Stimulated activated CD4-positive, alpha-beta T cell treated with anti-CD3 and anti-CD28 coated beads, Interleukin-2, amount 100 ng/mL, for 24 hours (primary cell): Measurements from ENCODE around the gene RYR1.

ENCODE experiments used
- DNase-seq, 2 donors: peaks; one replicate each; pipeline ENCODE4 v3.0.0-alpha.2; 2020

The RYR1 gene

GRCh38 chr19:38429055-38429810 lies 4.3 kb upstream of the RYR1 start:
- peak; percentile 43 to 47 for DNase-seq

GRCh38 chr19:38429811-38430156 lies 3.7 kb upstream of the RYR1 start:
- no peak for DNase-seq

- no peak for DNase-seq
These were observed 2.6 kb upstream of the RYR1 start for GRCh38 chr19:38430931-38431330.

GRCh38 chr19:38434549-38435051 lies 1.1 kb downstream of the RYR1 start:
- DNase-seq: no peak

GRCh38 chr19:38437295-38437694 lies 3.8 kb downstream of the RYR1 start:
- no peak for DNase-seq

- no peak for DNase-seq
These were observed 4.4 kb downstream of the RYR1 start for GRCh38 chr19:38437917-38438316.

- no peak for DNase-seq
These were observed 7.1 kb downstream of the RYR1 start for GRCh38 chr19:38440592-38440991.

GRCh38 chr19:38441657-38442348 lies 8.3 kb downstream of the RYR1 start:
- DNase-seq: no peak

- DNase-seq: no peak
These were observed 9.2 kb downstream of the RYR1 start for GRCh38 chr19:38442736-38443135.

- no peak for DNase-seq
These were observed 10.0 kb downstream of the RYR1 start for GRCh38 chr19:38443458-38443999.

- DNase-seq: no peak
These were observed 10.5 kb downstream of the RYR1 start for GRCh38 chr19:38444026-38444425.

- DNase-seq: no peak
These were observed 11.9 kb downstream of the RYR1 start for GRCh38 chr19:38445362-38445761.

GRCh38 chr19:38448225-38448624 lies 14.7 kb downstream of the RYR1 start:
- DNase-seq: no peak

- no peak for DNase-seq
These were observed 16.0 kb downstream of the RYR1 start for GRCh38 chr19:38449518-38449917.

- no peak for DNase-seq
These were observed 17.5 kb downstream of the RYR1 start for GRCh38 chr19:38451036-38451435.

- no peak for DNase-seq
These were observed 18.1 kb downstream of the RYR1 start for GRCh38 chr19:38451629-38452028.

GRCh38 chr19:38452430-38453366 lies 19.2 kb downstream of the RYR1 start:
- DNase-seq: peak in 1 of 2 donors; percentile 47

GRCh38 chr19:38453596-38453995 lies 20.1 kb downstream of the RYR1 start:
- no peak for DNase-seq

- no peak for DNase-seq
These were observed 21.5 kb downstream of the RYR1 start for GRCh38 chr19:38455031-38455430.

GRCh38 chr19:38457202-38457601 lies 23.7 kb downstream of the RYR1 start:
- no peak for DNase-seq

GRCh38 chr19:38457690-38458405 lies 24.4 kb downstream of the RYR1 start:
- no peak for DNase-seq

- no peak for DNase-seq
These were observed 25.5 kb downstream of the RYR1 start for GRCh38 chr19:38458991-38459390.
